COLO668 (cell line): ENCODE data around the gene CUL2.

ENCODE experiments used
- DNase-seq: peaks from one replicate; lab custom pipeline; 2025; ENCODE audit not compliant: unreplicated experiment; lab: John Stamatoyannopoulos, UW

Gene CUL2

GRCh38 chr10:35090162-35090954 is at the start of gene CUL2:
CUL2 (minus strand) TSS chr10:35090341; CDS start chr10:35071317, 19,024 bp downstream.
- peak; percentile 85 for DNase-seq

GRCh38 chr10:35136263-35136815 is 46.2 kb upstream of the CUL2 start:
- no peak for DNase-seq

GRCh38 chr10:35135861-35136260 is 45.7 kb upstream of the CUL2 start:
- DNase-seq, result no peak

GRCh38 chr10:35133586-35133985 is 43.4 kb upstream of the CUL2 start:
- DNase-seq, result no peak

- no peak for DNase-seq
These were observed 42.6 kb upstream of the CUL2 start for GRCh38 chr10:35132727-35133126.

GRCh38 chr10:35130663-35131062 is 40.5 kb upstream of the CUL2 start:
- no peak for DNase-seq

GRCh38 chr10:35129185-35129674 is 39.1 kb upstream of the CUL2 start:
- no peak for DNase-seq

- peak; percentile 43 for DNase-seq
These were observed 37.2 kb upstream of the CUL2 start for GRCh38 chr10:35127289-35127891.

GRCh38 chr10:35126530-35127288 is 36.6 kb upstream of the CUL2 start, which contains the start of gene CREM:
CREM (plus strand) TSS chr10:35126846; CDS start chr10:35137836, 10,990 bp downstream.
- peak; percentile 97 for DNase-seq

- no peak for DNase-seq
These were observed 36.0 kb upstream of the CUL2 start for GRCh38 chr10:35126062-35126529.

GRCh38 chr10:35124540-35124939 is 34.4 kb upstream of the CUL2 start:
- no peak for DNase-seq

GRCh38 chr10:35119378-35119777 is 29.2 kb upstream of the CUL2 start:
- no peak for DNase-seq

GRCh38 chr10:35112571-35112970 is 22.4 kb upstream of the CUL2 start:
- DNase-seq, result no peak

- DNase-seq, result no peak
These were observed 13.7 kb upstream of the CUL2 start for GRCh38 chr10:35103882-35104281.

- no peak for DNase-seq
These were observed 7.4 kb upstream of the CUL2 start for GRCh38 chr10:35097510-35097909.

- no peak for DNase-seq
These were observed 6.2 kb upstream of the CUL2 start for GRCh38 chr10:35096312-35096711.

- DNase-seq, result no peak
These were observed 2.7 kb upstream of the CUL2 start for GRCh38 chr10:35092851-35093250.

GRCh38 chr10:35091994-35092790 is 2.1 kb upstream of the CUL2 start:
- no peak for DNase-seq

GRCh38 chr10:35089611-35090161 is 455 bp downstream of the CUL2 start:
- peak; percentile 4 for DNase-seq

GRCh38 chr10:35083242-35083641 is 6.9 kb downstream of the CUL2 start:
- DNase-seq, result no peak
